Small intestine (tissue), 7 donors: Measurements from ENCODE around the gene BBX. TPM values are rescaled to one million over a fixed set of nuclear protein-coding genes. Genes with fewer than 3 reads are reported as not detected.
"Not testable (repeated sequence)": the region's sequence is repeated elsewhere in the genome, so short reads cannot be mapped to it uniquely, and the experiment has no call there.

Source experiments
- DNase-seq, 2 donors: peaks; one replicate each; pipeline versions ENCODE4 v3.0.0 to v3.0.0-alpha.2; 2013
- FAIRE-seq: peaks from 2 replicates; lab custom pipeline; 2012; peaks lifted over from hg19 to GRCh38; lab: Jason Lieb, UNC
- H3K27ac ChIP-seq, 3 donors: one replicate each; pipeline ENCODE4 v1.5.1; 2013; ENCODE audit warnings: low read length in 2 of 3, mild to moderate bottlenecking in 2 of 3, control low read depth in 1 of 3, inconsistent platforms in 1 of 3, low read depth in 1 of 3, moderate library complexity in 1 of 3
- H3K27me3 ChIP-seq, 3 donors: one replicate each; pipeline ENCODE4 v1.6.1; 2013; ENCODE audit warnings: low read length in 3 of 3, inconsistent platforms in 1 of 3; ENCODE audit not compliant: control insufficient read depth in 3 of 3, insufficient read depth in 3 of 3
- H3K36me3 ChIP-seq, 3 donors: one replicate each; pipeline ENCODE4 v1.6.1; 2013; ENCODE audit warnings: low read length in 3 of 3, inconsistent platforms in 1 of 3, low read depth in 1 of 3, mild to moderate bottlenecking in 1 of 3, moderate library complexity in 1 of 3; ENCODE audit not compliant: control insufficient read depth in 3 of 3, insufficient read depth in 2 of 3
- H3K4me1 ChIP-seq, 3 donors: one replicate each; pipeline ENCODE4 v1.6.1; 2013; ENCODE audit warnings: low read length in 2 of 3, inconsistent platforms in 1 of 3, low read depth in 1 of 3, mild to moderate bottlenecking in 1 of 3, moderate library complexity in 1 of 3; ENCODE audit not compliant: control insufficient read depth in 3 of 3, insufficient read depth in 2 of 3
- H3K4me3 ChIP-seq, 3 donors: one replicate each; pipeline ENCODE4 v1.5.1; 2013; ENCODE audit warnings: low read length in 3 of 3, control low read depth in 1 of 3, inconsistent platforms in 1 of 3, low read depth in 1 of 3, mild to moderate bottlenecking in 1 of 3, moderate library complexity in 1 of 3
- H3K9me3 ChIP-seq, 2 donors: one replicate each; pipeline ENCODE4 v1.6.1; 2013; ENCODE audit warnings: low read depth in 1 of 2, low read length in 1 of 2; ENCODE audit not compliant: control insufficient read depth in 2 of 2, insufficient read depth in 1 of 2
- WGBS, 3 donors: extraction: QIAGEN DNeasy Blood & Tissue Kit; methylation state at CpG; one replicate each; pipeline ENCODE4 v1.1.7; 2013; 5-methylcytosine and 5-hydroxymethylcytosine counted together
- polyA plus RNA-seq, 4 donors: library from polyadenylated mRNA; stranded (reverse) in 3 of 4; unstranded in 1 of 4; fragments of 200-250 nt in 3 of 4; fragments of 120-200 nt in 1 of 4; gene quantifications; one replicate each; pipeline versions ENCODE4 v1.2.1 to v1.2.3, GENCODE V29; 2013
- donor health status: healthy with polysubstance abuse.
- donor health status: control.
- donor health status: control.
- donor health status: Bipolar disorder and iron deficiency.
- donor health status: healthy.

BBX gene
- polyA plus RNA-seq, 4 donors: 3.5 to 33.6 (median 6.3) TPM

DNA sequence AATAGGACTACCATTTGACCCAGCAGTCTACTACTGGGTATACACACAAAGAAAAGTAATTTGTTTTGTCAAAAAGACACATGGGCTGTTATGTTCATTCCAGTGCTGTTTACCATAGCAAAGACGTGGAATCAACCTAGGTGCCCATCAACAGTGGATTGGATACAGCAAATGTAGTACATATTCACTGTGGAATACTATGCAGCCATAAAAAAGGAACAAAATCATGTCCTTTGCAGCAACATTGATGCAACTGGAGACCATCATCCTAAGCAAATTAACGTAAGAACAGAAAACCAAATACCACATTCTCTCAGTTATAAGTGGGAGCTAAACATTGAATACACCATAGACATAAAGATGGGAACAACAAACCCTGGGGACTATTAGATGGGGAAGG lies 25.8 kb downstream of the BBX start:
- WGBS, 3 donors: 95 to 96% (median 95%) methylated on average over 2 of the region's 2 CpGs
- Histone ChIP-seq H3K27ac (no peak overlapping the region), H3K9me3 (no peaks in the 10 kb centered on the region), H3K4me1 (no peaks in the 10 kb centered on the region), H3K27me3 (no peaks in the 10 kb centered on the region), H3K36me3 (no peaks in the 10 kb centered on the region), H3K4me3 (no peak overlapping the region)
- no peak for FAIRE-seq
- no peak for DNase-seq

DNA sequence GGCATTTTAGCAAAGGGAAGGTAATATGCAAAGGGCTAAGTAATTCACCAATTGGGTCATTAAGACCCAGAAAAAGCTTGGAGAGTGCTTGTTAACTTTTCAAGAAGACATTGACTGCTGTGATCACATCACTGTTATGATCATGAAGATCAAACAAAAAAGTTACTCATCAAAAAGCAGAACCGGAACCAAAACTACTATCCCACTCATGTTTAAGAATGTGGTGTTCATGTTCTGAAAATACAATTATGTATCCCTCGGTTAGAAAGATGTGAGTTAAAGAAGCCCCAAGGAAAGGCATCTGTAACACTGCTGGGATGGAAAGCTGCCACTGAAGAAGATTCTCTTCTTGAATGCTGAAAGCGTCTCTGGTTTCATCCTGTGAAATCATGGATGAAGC lies 32.6 kb downstream of the BBX start:
- no peak for DNase-seq
- H3K4me3 ChIP-seq: no peak overlapping the region
- H3K36me3 ChIP-seq: no peaks in the 10 kb centered on the region
- H3K4me1 ChIP-seq: no peaks in the 10 kb centered on the region
- no peak for FAIRE-seq
- no peak overlapping the region for H3K27ac ChIP-seq
- no peaks in the 10 kb centered on the region for H3K27me3 ChIP-seq
- H3K9me3 ChIP-seq: no peaks in the 10 kb centered on the region
- WGBS, 3 donors: 87 to 96% (median 91%) methylated on average over 3 of the region's 3 CpGs

DNA sequence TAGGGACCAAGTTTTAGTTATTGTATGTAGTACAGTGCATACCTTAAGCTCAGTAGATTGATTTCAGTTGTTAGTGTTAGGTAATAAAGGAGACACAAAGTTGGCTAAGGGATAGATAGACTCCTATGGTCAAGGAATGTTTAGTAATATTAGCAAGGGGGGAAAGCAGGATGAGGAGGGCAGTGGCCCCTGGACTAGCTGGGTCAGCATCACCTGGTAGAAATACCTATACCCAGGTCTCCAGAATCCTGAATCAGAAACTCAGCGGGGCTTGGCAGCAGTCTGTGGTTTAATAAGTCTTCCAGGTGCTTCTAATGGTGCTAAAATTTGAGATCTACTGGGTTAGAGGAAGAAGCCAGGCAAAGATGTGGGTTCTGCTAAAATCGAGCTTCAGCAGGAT lies 35.0 kb downstream of the BBX start:
- Histone ChIP-seq H3K4me1 (no peaks in the 10 kb centered on the region), H3K27me3 (no peaks in the 10 kb centered on the region), H3K36me3 (no peaks in the 10 kb centered on the region), H3K9me3 (no peaks in the 10 kb centered on the region), H3K4me3 (no peak overlapping the region), H3K27ac (no peak overlapping the region)
- DNase-seq: no peak
- WGBS, 3 donors: 90 to 95% (median 95%) methylated on average over 2 of the region's 2 CpGs
- FAIRE-seq: no peak

DNA sequence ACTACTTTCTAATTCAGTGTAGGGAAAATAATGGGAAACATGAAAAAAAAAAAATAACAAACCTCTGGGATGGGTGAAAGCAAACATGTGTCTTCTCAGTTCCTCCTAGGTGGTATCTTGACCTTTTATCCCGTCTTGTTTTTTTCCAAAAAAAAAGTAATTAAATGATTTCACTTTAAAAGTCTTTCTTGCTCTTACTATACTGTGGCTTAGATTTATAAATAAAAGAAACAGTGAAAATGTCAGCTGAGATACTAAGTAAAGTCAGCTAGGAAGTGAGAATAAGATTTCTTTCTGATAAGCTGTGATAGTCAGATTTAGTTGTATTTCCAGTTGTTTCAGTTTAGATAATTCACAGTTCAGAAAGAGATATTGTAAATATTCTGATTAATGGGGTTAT lies 37.4 kb downstream of the BBX start:
- Histone ChIP-seq H3K36me3 (no peaks in the 10 kb centered on the region), H3K4me1 (no peaks in the 10 kb centered on the region), H3K27me3 (no peaks in the 10 kb centered on the region), H3K4me3 (no peak overlapping the region), H3K27ac (no peak overlapping the region), H3K9me3 (no peaks in the 10 kb centered on the region)
- 75 to 80% (median 76%) methylated on average over 1 of the region's 1 CpG for WGBS, 3 donors
- DNase-seq (no peak), FAIRE-seq (no peak)

DNA sequence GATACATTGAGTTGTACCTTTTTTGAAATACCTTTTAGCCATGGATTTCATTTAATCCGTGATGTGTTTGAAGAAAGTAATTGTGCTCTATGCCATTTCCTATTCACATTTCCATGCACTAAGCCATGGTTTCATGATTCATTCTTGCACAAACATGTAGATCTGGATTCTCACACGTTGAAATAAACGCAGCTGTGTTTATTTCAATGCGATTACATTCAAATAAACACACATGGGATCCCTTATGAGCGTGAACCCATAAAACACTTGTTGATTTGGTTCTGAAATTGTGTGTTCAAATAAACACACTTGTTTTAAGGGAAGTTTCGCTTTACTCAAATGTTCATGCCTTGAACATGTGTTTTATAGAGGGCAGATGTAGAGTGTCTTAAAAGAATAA lies 39.2 kb downstream of the BBX start:
- H3K9me3 ChIP-seq: no peaks in the 10 kb centered on the region
- no peak overlapping the region for H3K27ac ChIP-seq
- no peaks in the 10 kb centered on the region for H3K4me1 ChIP-seq
- no peaks in the 10 kb centered on the region for H3K36me3 ChIP-seq
- H3K27me3 ChIP-seq: no peaks in the 10 kb centered on the region
- no peak for FAIRE-seq
- WGBS, 3 donors: 71 to 87% (median 86%) methylated on average over 6 of the region's 6 CpGs
- DNase-seq: no peak
- no peak overlapping the region for H3K4me3 ChIP-seq

DNA sequence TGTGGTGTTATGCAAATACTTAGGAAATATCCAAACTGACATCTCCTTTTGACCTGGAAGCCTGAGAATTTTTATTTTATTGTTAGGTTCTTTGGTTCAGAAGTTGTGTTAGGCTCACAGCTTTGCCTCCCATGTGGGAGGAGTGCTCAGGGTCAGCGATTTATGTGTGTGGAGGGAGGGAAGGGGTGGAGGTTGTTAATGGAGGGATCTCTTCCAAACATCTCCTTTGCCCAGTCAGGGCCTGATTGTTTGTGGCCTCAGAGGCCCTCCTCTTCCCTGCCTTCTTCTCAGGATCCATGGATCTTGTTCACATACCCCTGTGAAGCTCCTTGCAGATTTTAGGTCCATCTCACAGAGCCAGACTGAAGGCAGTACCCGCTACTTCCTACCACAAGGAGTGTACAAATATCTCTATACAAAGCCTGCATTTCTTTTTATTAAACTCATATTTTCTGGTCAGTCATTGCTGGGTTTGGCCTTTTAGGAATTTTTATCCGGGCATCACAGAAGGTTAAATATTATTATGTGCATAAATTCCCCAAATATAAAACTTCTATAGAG lies 40.3 kb downstream of the BBX start:
- DNase-seq: no peak
- Histone ChIP-seq H3K9me3 (no peaks in the 10 kb centered on the region), H3K27me3 (no peaks in the 10 kb centered on the region), H3K27ac (no peak overlapping the region), H3K4me1 (no peaks in the 10 kb centered on the region), H3K4me3 (no peak overlapping the region), H3K36me3 (no peaks in the 10 kb centered on the region)
- 77 to 82% (median 81%) methylated on average over 3 of the region's 3 CpGs for WGBS, 3 donors
- FAIRE-seq: no peak

- not testable (repeated sequence) for H3K27me3 ChIP-seq, H3K27ac ChIP-seq, H3K4me1 ChIP-seq, H3K9me3 ChIP-seq, DNase-seq, H3K4me3 ChIP-seq, H3K36me3 ChIP-seq
- FAIRE-seq: peak; percentile 15
- 95 to 98% (median 95%) methylated on average over 7 of the region's 7 CpGs for WGBS, 3 donors
Observed at GRCh38 chr3:107565244-107565643, 42.5 kb downstream of the BBX start.

DNA sequence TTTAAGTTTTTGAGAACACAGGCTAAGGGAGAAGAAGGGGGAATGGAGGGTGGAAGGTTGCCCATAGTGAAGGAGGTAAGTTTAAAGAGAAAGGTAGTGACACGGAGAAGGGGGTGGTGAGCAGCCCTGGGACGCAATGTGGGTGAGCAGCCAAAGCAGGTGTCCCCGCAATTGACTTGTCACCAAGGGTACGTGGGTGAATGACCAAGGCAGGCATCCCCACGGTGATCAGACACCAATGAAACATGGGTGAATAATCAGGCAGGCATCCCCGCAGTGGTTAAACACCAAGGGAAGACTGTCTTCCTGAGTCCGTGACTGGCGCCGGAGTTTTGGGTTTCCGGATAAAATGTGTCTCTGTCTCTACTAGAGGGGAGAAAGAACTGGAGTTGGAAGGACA lies 48.3 kb downstream of the BBX start:
- not testable (repeated sequence) for H3K27me3 ChIP-seq, FAIRE-seq, H3K4me3 ChIP-seq, DNase-seq, H3K9me3 ChIP-seq, H3K4me1 ChIP-seq, H3K27ac ChIP-seq, H3K36me3 ChIP-seq
- 90 to 97% (median 95%) methylated on average over 10 of the region's 10 CpGs for WGBS, 3 donors

GRCh38 chr3:107571492-107571891 lies 48.7 kb downstream of the BBX start:
- H3K27me3 ChIP-seq, H3K36me3 ChIP-seq, H3K4me1 ChIP-seq, H3K27ac ChIP-seq, DNase-seq, H3K9me3 ChIP-seq, H3K4me3 ChIP-seq, FAIRE-seq: not testable (repeated sequence)
- WGBS, 3 donors: 90 to 94% (median 92%) methylated on average over 9 of the region's 9 CpGs
